SU-DHL-6 (cell line): ENCODE results near the gene FGFBP2.

Experiments used
- H2AFZ ChIP-seq: fragments of 200-600 bp; sonication (generic); 2 replicates; pipeline ENCODE4 v1.6.1; 2014; ENCODE audit warnings: low read depth, mild to moderate bottlenecking, moderate library complexity, mixed read lengths, antibody characterized with exemption, low read length; ENCODE audit not compliant: severe bottlenecking
- H3F3A ChIP-seq: fragments of 200-600 bp; shearing (Covaris generic); 2 replicates; pipeline ENCODE4 v1.6.0; 2016; ENCODE audit warnings: antibody characterized with exemption, mild to moderate bottlenecking; ENCODE audit not compliant: insufficient read depth
- H3K27ac ChIP-seq: fragments of 200-600 bp; sonication (generic); 2 replicates; pipeline ENCODE4 v1.5.1; 2016; ENCODE audit warnings: low read depth, mild to moderate bottlenecking, low read length, moderate library complexity, mixed read lengths
- H3K27me3 ChIP-seq: fragments of 200-600 bp; sonication (generic), shearing (Covaris generic); 2 replicates; pipeline ENCODE4 v1.6.0; 2014; ENCODE audit warnings: mild to moderate bottlenecking, low read length
- H3K36me3 ChIP-seq: fragments of 200-600 bp; sonication (generic); 2 replicates; pipeline ENCODE4 v1.6.1; 2014; ENCODE audit warnings: mild to moderate bottlenecking, low read length, mixed read lengths
- H3K4me2 ChIP-seq: fragments of 300-600, 200-600 bp; shearing (Covaris generic), sonication (generic); 2 replicates; pipeline ENCODE4 v1.6.0; 2014; ENCODE audit warnings: low read length, low read depth, mild to moderate bottlenecking; ENCODE audit not compliant: poor library complexity, severe bottlenecking
- H3K4me3 ChIP-seq: fragments of 200-600 bp; sonication (generic); 2 replicates; pipeline ENCODE4 v1.5.1; 2014; ENCODE audit warnings: antibody characterized with exemption, low read length, mild to moderate bottlenecking, mixed read lengths; ENCODE audit not compliant: insufficient read depth, poor library complexity, severe bottlenecking
- H3K79me2 ChIP-seq: fragments of 200-600 bp; sonication (generic); 2 replicates; pipeline ENCODE4 v1.6.1; 2014; ENCODE audit warnings: mild to moderate bottlenecking, low read length, moderate library complexity; ENCODE audit not compliant: insufficient read depth
- H3K9ac ChIP-seq: fragments of 200-600 bp; sonication (generic); 2 replicates; pipeline ENCODE4 v1.7.0; 2014; ENCODE audit warnings: mild to moderate bottlenecking, low read length
- H3K9me2 ChIP-seq: fragments of 200-600 bp; sonication (generic); replicated peaks from 2 replicates; pipeline ENCODE4 v1.6.1; 2014; ENCODE audit warnings: low read length; ENCODE audit not compliant: insufficient read depth
- H3K9me3 ChIP-seq: fragments of 200-600 bp; sonication (generic); 2 replicates; pipeline ENCODE4 v1.6.1; 2014; ENCODE audit warnings: low read length, mixed read lengths; ENCODE audit not compliant: insufficient read depth
- H4K20me1 ChIP-seq: fragments of 200-600 bp; sonication (generic); 2 replicates; pipeline ENCODE4 v1.6.1; 2014; ENCODE audit warnings: low read depth, mild to moderate bottlenecking, antibody characterized with exemption, low read length, moderate library complexity, mixed read lengths
- EZH2phosphoT487 ChIP-seq: fragments of 200-600 bp; sonication (generic), shearing (Covaris generic); conservative IDR thresholded peaks from 2 replicates; pipeline ENCODE4 v1.6.1; 2018; ENCODE audit warnings: mild to moderate bottlenecking, antibody characterized with exemption, low read length, moderate library complexity, mixed read lengths
- TF ChIP-seq, protein P1 (sequence below): fragments of 200-600 bp; sonication (generic); IDR thresholded peaks from one replicate; pipeline ENCODE4 v1.5.1; 2017; ENCODE audit warnings: antibody characterized with exemption, mild to moderate bottlenecking, low read length, moderate library complexity; ENCODE audit not compliant: insufficient read depth, poor library complexity, severe bottlenecking

The FGFBP2 gene

DNA sequence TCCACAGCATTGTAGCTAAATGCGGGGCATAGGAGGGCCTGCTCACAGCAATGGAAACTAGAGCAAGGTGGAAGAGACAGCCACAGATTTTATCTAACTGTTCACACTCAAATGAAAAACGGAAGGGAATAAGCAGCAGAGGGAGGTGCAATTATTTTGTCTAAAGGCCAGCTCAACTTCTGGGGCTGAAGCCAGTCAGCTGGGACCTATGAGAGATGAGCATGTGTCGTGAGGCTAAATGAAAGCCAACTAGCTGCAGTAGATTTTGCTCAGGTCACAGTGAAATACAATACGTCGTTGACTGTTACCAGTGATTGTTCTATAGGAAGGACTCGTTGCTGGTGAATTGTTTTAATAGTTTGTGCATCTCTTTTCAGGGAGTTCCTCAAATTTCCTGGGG lies 26.4 kb upstream of the FGFBP2 start:
- no peaks in the 10 kb centered on the region for H3K9me2 ChIP-seq
- TF ChIP-seq, protein P1, sequence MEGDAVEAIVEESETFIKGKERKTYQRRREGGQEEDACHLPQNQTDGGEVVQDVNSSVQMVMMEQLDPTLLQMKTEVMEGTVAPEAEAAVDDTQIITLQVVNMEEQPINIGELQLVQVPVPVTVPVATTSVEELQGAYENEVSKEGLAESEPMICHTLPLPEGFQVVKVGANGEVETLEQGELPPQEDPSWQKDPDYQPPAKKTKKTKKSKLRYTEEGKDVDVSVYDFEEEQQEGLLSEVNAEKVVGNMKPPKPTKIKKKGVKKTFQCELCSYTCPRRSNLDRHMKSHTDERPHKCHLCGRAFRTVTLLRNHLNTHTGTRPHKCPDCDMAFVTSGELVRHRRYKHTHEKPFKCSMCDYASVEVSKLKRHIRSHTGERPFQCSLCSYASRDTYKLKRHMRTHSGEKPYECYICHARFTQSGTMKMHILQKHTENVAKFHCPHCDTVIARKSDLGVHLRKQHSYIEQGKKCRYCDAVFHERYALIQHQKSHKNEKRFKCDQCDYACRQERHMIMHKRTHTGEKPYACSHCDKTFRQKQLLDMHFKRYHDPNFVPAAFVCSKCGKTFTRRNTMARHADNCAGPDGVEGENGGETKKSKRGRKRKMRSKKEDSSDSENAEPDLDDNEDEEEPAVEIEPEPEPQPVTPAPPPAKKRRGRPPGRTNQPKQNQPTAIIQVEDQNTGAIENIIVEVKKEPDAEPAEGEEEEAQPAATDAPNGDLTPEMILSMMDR, result no peak
- TF ChIP-seq EZH2phosphoT487, result no peak
- no peaks in the 10 kb centered on the region for H4K20me1 ChIP-seq
- H3K9me3 ChIP-seq, result no peaks in the 10 kb centered on the region
- H3K27ac ChIP-seq, result no peak overlapping the region
- no peaks in the 10 kb centered on the region for H3K79me2 ChIP-seq
- H3K36me3 ChIP-seq, result no peaks in the 10 kb centered on the region
- no peak overlapping the region for H3K4me3 ChIP-seq
- H3F3A ChIP-seq, result no peaks in the 10 kb centered on the region
- H3K4me2 ChIP-seq, result no peak overlapping the region
- no peak overlapping the region for H3K9ac ChIP-seq
- H3K27me3 ChIP-seq, result no peaks in the 10 kb centered on the region
- H2AFZ ChIP-seq, result no peak overlapping the region

DNA sequence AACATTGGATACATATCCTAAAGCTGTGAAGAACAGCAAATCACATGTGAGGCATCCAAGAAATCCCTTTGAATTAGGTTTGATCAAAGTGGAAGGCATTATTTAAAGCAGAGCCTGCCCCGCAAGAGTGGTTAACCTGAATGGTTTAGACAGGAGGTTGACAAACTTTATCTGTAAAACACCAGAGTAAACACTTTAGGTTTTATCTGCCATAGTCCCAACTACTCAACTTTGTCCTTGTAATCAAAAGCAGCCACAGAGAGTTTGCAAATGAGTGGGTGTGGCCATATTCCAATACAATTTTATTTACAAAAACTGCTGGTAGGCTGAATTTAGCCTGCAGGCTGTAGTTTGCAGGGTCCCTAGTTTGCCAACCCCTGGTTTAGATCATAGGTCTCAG lies 25.2 kb upstream of the FGFBP2 start:
- Histone ChIP-seq H3K9me3 (no peaks in the 10 kb centered on the region), H3K4me2 (no peak overlapping the region), H3F3A (no peaks in the 10 kb centered on the region), H3K27ac (no peak overlapping the region), H3K9me2 (no peaks in the 10 kb centered on the region), H2AFZ (no peak overlapping the region), H4K20me1 (no peaks in the 10 kb centered on the region), H3K9ac (no peak overlapping the region), H3K36me3 (no peaks in the 10 kb centered on the region), H3K27me3 (no peaks in the 10 kb centered on the region), H3K79me2 (no peaks in the 10 kb centered on the region), H3K4me3 (no peak overlapping the region)
- TF ChIP-seq, protein P1, result no peak
- no peak for TF ChIP-seq EZH2phosphoT487

DNA sequence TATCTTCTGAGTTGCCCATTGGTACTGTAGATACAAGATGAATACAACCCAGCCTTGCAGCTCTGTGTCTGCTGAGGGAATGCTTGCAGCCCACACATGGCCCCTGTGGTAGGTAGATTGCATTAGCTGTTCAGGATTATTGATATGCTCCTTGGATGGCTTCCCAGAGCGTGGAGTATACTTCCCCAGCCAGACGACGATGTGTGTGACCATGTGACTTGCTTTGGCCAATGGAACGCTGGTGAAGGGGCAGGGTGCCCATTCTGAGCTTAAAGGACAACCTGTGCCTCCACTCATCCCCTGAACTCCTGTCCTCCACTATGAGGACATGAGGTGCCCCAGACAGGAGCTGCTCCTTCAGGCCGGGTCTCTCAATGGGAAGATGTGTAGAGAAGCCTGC lies 23.9 kb upstream of the FGFBP2 start:
- Histone ChIP-seq H3K79me2 (no peaks in the 10 kb centered on the region), H3K4me2 (no peak overlapping the region), H3F3A (no peaks in the 10 kb centered on the region), H3K9ac (no peak overlapping the region), H3K27me3 (no peaks in the 10 kb centered on the region), H4K20me1 (no peaks in the 10 kb centered on the region), H3K4me3 (no peak overlapping the region), H3K36me3 (no peaks in the 10 kb centered on the region), H2AFZ (no peak overlapping the region), H3K9me2 (no peaks in the 10 kb centered on the region), H3K9me3 (no peaks in the 10 kb centered on the region), H3K27ac (no peak overlapping the region)
- no peak for TF ChIP-seq EZH2phosphoT487
- TF ChIP-seq, protein P1, result no peak

DNA sequence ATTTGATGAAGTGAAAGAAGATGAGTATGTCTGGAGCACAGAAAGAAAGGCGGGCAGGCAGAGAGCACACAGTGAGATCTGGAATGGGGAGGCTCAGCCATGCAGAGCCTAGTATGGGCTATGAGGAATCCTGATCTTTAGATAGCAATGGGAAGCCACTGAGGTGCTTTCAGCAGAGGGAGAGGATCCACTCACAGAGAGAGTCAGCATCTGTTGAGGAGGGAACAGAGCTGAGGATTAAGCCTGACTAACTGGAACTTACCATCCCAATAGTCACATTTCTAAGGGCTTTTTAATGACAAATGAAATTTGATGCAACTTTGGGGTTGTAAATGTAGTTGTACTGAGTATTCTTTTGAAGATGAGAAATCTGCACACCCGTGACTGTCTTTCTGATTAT lies 20.6 kb upstream of the FGFBP2 start:
- Histone ChIP-seq H3K9me2 (no peaks in the 10 kb centered on the region), H4K20me1 (no peaks in the 10 kb centered on the region), H3K27me3 (no peaks in the 10 kb centered on the region), H3K9me3 (no peaks in the 10 kb centered on the region), H3K36me3 (no peaks in the 10 kb centered on the region), H2AFZ (no peak overlapping the region), H3K27ac (no peak overlapping the region), H3K9ac (no peak overlapping the region), H3K4me2 (no peak overlapping the region), H3K79me2 (no peaks in the 10 kb centered on the region), H3K4me3 (no peak overlapping the region), H3F3A (no peaks in the 10 kb centered on the region)
- no peak for TF ChIP-seq EZH2phosphoT487
- TF ChIP-seq, protein P1, result no peak
